ENCODE measurements around the gene KCNH2. TPM values are rescaled to one million over a fixed set of nuclear protein-coding genes. Genes with fewer than 3 reads are reported as not detected.

KCNH2 gene
- total and polyA plus RNA-seq, 2 of the 13 experiments (the other 11 are each of a cell fraction or from before 2014, with no cell fraction given), result 0.09 to 0.11 TPM

DNA sequence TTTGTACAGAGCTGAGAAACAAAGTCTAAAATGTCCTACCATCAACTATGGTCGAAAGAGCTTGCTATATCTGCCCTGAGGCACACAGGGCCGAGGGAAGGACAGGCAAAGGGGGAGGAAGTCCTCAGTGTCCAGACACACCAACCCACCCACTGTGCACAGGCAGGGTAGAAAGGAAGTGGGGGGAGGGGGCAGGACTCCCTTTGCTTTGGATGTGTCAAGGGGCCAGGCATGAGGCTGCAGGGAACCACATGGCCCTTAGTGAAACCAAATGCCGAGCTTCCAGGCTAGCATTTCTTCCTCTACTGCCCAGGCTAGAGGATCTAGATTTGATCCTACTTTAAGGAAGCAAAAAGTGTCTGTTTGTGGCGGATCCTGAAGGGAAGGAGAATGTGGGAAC is 28.6 kb downstream of the KCNH2 start:
- WGBS (ENCODE audit: low lambda C conversion rate), result 0% methylated on average over 4 of the region's 4 CpGs
- H3K36me3 ChIP-seq (replicated peaks in 1 of 2; ENCODE audit: control insufficient read depth in 1 of 2, insufficient read depth in 2 of 2, low read length in 2 of 2), result no peaks in the 10 kb centered on the region
- FAIRE-seq (no peak), ATAC-seq (no peak), DNase-seq (ENCODE audit: low spot score) (no peak)
- H3K9me3 ChIP-seq (ENCODE audit: low read length), result no peaks in the 10 kb centered on the region
- no peak overlapping the region for H2AFZ ChIP-seq (ENCODE audit: low read length)
- BruUV-seq (replicated peaks), result no TSS peak
- H3K79me2 ChIP-seq (ENCODE audit: insufficient read depth, low read length), result no peaks in the 10 kb centered on the region
- H3K9ac ChIP-seq (ENCODE audit: insufficient read depth, low read depth, low read length), result no peak overlapping the region
- ChIA-PET POLR2A (no interaction called here), CTCF (ENCODE audit: low intra/inter-chr PET ratio, low total read pairs) (no interaction called here)
- TF ChIP-seq, protein P1, sequence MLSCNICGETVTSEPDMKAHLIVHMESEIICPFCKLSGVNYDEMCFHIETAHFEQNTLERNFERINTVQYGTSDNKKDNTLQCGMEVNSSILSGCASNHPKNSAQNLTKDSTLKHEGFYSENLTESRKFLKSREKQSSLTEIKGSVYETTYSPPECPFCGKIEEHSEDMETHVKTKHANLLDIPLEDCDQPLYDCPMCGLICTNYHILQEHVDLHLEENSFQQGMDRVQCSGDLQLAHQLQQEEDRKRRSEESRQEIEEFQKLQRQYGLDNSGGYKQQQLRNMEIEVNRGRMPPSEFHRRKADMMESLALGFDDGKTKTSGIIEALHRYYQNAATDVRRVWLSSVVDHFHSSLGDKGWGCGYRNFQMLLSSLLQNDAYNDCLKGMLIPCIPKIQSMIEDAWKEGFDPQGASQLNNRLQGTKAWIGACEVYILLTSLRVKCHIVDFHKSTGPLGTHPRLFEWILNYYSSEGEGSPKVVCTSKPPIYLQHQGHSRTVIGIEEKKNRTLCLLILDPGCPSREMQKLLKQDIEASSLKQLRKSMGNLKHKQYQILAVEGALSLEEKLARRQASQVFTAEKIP (CRISPR knock-in tag; IDR thresholded peaks at IDR 0.05; ENCODE audit: borderline replicate concordance), result no peak
- TF ChIP-seq NR2F2 (IDR thresholded peaks at IDR 0.05; ENCODE audit: borderline replicate concordance, low read depth) (no peak), ZNF619 (CRISPR knock-in tag; IDR thresholded peaks at IDR 0.05) (no peak), SETDB1 (CRISPR knock-in tag; IDR thresholded peaks at IDR 0.05; ENCODE audit: borderline replicate concordance) (no peak), ZNF143 (CRISPR knock-in tag; IDR thresholded peaks at IDR 0.05) (no peak), ASH2L (IDR thresholded peaks at IDR 0.05; ENCODE audit: insufficient read length, low read depth, low read length) (no peak)
- TF ChIP-seq, protein P2, sequence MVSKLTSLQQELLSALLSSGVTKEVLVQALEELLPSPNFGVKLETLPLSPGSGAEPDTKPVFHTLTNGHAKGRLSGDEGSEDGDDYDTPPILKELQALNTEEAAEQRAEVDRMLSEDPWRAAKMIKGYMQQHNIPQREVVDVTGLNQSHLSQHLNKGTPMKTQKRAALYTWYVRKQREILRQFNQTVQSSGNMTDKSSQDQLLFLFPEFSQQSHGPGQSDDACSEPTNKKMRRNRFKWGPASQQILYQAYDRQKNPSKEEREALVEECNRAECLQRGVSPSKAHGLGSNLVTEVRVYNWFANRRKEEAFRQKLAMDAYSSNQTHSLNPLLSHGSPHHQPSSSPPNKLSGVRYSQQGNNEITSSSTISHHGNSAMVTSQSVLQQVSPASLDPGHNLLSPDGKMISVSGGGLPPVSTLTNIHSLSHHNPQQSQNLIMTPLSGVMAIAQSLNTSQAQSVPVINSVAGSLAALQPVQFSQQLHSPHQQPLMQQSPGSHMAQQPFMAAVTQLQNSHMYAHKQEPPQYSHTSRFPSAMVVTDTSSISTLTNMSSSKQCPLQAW (CRISPR knock-in tag; IDR thresholded peaks at IDR 0.05), result no peak
- TF ChIP-seq, protein P3, sequence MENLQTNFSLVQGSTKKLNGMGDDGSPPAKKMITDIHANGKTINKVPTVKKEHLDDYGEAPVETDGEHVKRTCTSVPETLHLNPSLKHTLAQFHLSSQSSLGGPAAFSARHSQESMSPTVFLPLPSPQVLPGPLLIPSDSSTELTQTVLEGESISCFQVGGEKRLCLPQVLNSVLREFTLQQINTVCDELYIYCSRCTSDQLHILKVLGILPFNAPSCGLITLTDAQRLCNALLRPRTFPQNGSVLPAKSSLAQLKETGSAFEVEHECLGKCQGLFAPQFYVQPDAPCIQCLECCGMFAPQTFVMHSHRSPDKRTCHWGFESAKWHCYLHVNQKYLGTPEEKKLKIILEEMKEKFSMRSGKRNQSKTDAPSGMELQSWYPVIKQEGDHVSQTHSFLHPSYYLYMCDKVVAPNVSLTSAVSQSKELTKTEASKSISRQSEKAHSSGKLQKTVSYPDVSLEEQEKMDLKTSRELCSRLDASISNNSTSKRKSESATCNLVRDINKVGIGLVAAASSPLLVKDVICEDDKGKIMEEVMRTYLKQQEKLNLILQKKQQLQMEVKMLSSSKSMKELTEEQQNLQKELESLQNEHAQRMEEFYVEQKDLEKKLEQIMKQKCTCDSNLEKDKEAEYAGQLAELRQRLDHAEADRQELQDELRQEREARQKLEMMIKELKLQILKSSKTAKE (CRISPR knock-in tag; IDR thresholded peaks at IDR 0.05; ENCODE audit: borderline replicate concordance), result no peak
- H3K4me2 ChIP-seq (ENCODE audit: low read depth, low read length), result no peak overlapping the region
- H4K20me1 ChIP-seq (ENCODE audit: insufficient read depth, low read length), result no peaks in the 10 kb centered on the region
- H3K4me3 ChIP-seq (replicated peaks in 1 of 3; ENCODE audit: insufficient read depth in 1 of 3, low read depth in 2 of 3, low read length in 3 of 3), result no peak overlapping the region
- H3K27me3 ChIP-seq (ENCODE audit: control insufficient read depth in 1 of 2, insufficient read depth in 2 of 2, low read length in 2 of 2), result peaks cover 12 to 50% of the 10 kb centered on the region in 2 experiments
- intact Hi-C loops (cut with micrococcal nuclease; ENCODE audit: unreplicated experiment), result no loop called here
- in situ Hi-C loops (cut with HindIII; ENCODE audit: extremely low pct_ligation_motif_present, low pct_unique_long_range_greater_than_20kb), result no loop called here
- H3K27ac ChIP-seq (ENCODE audit: extremely low read length, insufficient read depth, low read length), result no peak overlapping the region
- no peaks in the 10 kb centered on the region for H3K4me1 ChIP-seq (ENCODE audit: insufficient read depth, low read length)

Measured in HepG2 (cell line).